Liver (tissue), 9 donors: Measurements from ENCODE around the gene NF1. TPM values are rescaled to one million over a fixed set of nuclear protein-coding genes. Genes with fewer than 3 reads are reported as not detected.

Experiments
- DNase-seq: peaks from one replicate; pipeline ENCODE4 v3.0.0-alpha.2; 2017; ENCODE audit warnings: low spot score
- H3K27ac ChIP-seq, 2 donors: one replicate each; pipeline ENCODE4 v1.7.0; 2013; ENCODE audit warnings: inconsistent platforms in 2 of 2, low read length in 2 of 2, control low read depth in 1 of 2, low read depth in 1 of 2, mild to moderate bottlenecking in 1 of 2
- H3K27me3 ChIP-seq, 4 donors: one replicate each; pipeline versions ENCODE4 v1.6.1 to v1.7.0; 2013; ENCODE audit warnings: low read length in 3 of 4, inconsistent platforms in 1 of 4, mild to moderate bottlenecking in 1 of 4, moderate library complexity in 1 of 4; ENCODE audit not compliant: control insufficient read depth in 4 of 4, insufficient read depth in 4 of 4
- H3K36me3 ChIP-seq, 4 donors: one replicate each; pipeline versions ENCODE4 v1.6.1 to v1.7.0; 2013; ENCODE audit warnings: low read length in 3 of 4, mild to moderate bottlenecking in 3 of 4, low read depth in 1 of 4, moderate library complexity in 1 of 4; ENCODE audit not compliant: control insufficient read depth in 4 of 4, insufficient read depth in 3 of 4
- H3K4me1 ChIP-seq, 4 donors: one replicate each; pipeline versions ENCODE4 v1.6.1 to v1.7.0; 2013; ENCODE audit warnings: low read length in 3 of 4, mild to moderate bottlenecking in 3 of 4, moderate library complexity in 1 of 4; ENCODE audit not compliant: control insufficient read depth in 4 of 4, insufficient read depth in 4 of 4
- H3K4me3 ChIP-seq, 3 donors: one replicate each; pipeline versions ENCODE4 v1.6.1 to v1.7.0; 2013; ENCODE audit warnings: low read length in 3 of 3, control low read depth in 1 of 3, low read depth in 1 of 3, mild to moderate bottlenecking in 1 of 3
- H3K9ac ChIP-seq, 2 donors: one replicate each; pipeline ENCODE4 v1.7.0; 2013; ENCODE audit warnings: low read length in 2 of 2, mild to moderate bottlenecking in 2 of 2, moderate library complexity in 2 of 2, control low read depth in 1 of 2, low read depth in 1 of 2
- H3K9me3 ChIP-seq, 4 donors: one replicate each; pipeline versions ENCODE4 v1.6.1 to v1.7.0; 2013; ENCODE audit warnings: low read length in 3 of 4; ENCODE audit not compliant: control insufficient read depth in 4 of 4
- CTCF ChIP-seq: fragments of 150-350 bp; IDR thresholded peaks from 2 replicates; pipeline ENCODE4 v1.5.1; 2017; ENCODE audit warnings: improper control_type of control experiment, low read depth, low read length; ENCODE audit not compliant: missing input control
- EGR1 ChIP-seq, 2 donors: IDR thresholded peaks; 2 replicates each; pipeline ENCODE4 v1.6.1; 2016 to 2018; ENCODE audit warnings: antibody characterized with exemption in 2 of 2, low read depth in 2 of 2
- FOXA1 ChIP-seq: IDR thresholded peaks from 2 replicates; pipeline ENCODE4 v1.6.1; 2016; ENCODE audit warnings: antibody characterized with exemption
- FOXA2 ChIP-seq: IDR thresholded peaks from 2 replicates; pipeline ENCODE4 v1.6.1; 2016; ENCODE audit warnings: antibody characterized with exemption
- GABPA ChIP-seq, 2 donors: IDR thresholded peaks in 1 of 2; conservative IDR thresholded peaks in 1 of 2; 2 replicates each; pipeline ENCODE4 v1.6.1; 2016; ENCODE audit warnings: antibody characterized with exemption in 2 of 2, mild to moderate bottlenecking in 1 of 2, moderate library complexity in 1 of 2
- HNF4A ChIP-seq, 2 donors: conservative IDR thresholded peaks; 2 replicates each; pipeline ENCODE4 v1.6.1; 2016; ENCODE audit warnings: antibody characterized with exemption in 2 of 2, mild to moderate bottlenecking in 2 of 2
- HNF4G ChIP-seq: IDR thresholded peaks from 2 replicates; pipeline ENCODE4 v1.6.1; 2016; ENCODE audit warnings: antibody characterized with exemption
- JUND ChIP-seq, 2 donors: IDR thresholded peaks; 2 replicates each; pipeline ENCODE4 v1.6.1; 2016; ENCODE audit warnings: antibody characterized with exemption in 2 of 2
- NR2F2 ChIP-seq: IDR thresholded peaks from 2 replicates; pipeline ENCODE4 v1.6.1; 2016; ENCODE audit warnings: antibody characterized with exemption
- RAD21 ChIP-seq, 2 donors: IDR thresholded peaks; 2 replicates each; pipeline ENCODE4 v1.6.1; 2016; ENCODE audit warnings: antibody characterized with exemption in 2 of 2, mild to moderate bottlenecking in 2 of 2
- RXRA ChIP-seq, 2 donors: IDR thresholded peaks; 2 replicates each; pipeline ENCODE4 v1.6.1; 2017 to 2018; ENCODE audit warnings: antibody characterized with exemption in 2 of 2, mild to moderate bottlenecking in 1 of 2
- SP1 ChIP-seq: IDR thresholded peaks from 2 replicates; pipeline ENCODE4 v1.6.1; 2018; ENCODE audit warnings: antibody characterized with exemption, mild to moderate bottlenecking
- TAF1 ChIP-seq: conservative IDR thresholded peaks from 2 replicates; pipeline ENCODE4 v1.6.1; 2016; ENCODE audit warnings: antibody characterized with exemption, mild to moderate bottlenecking
- YY1 ChIP-seq: IDR thresholded peaks from 2 replicates; pipeline ENCODE4 v1.6.1; 2016; ENCODE audit warnings: antibody characterized with exemption, mild to moderate bottlenecking
- ZBTB33 ChIP-seq: IDR thresholded peaks from 2 replicates; pipeline ENCODE4 v1.6.1; 2016; ENCODE audit warnings: antibody characterized with exemption
- WGBS: extraction: QIAGEN DNeasy Blood & Tissue Kit; methylation state at CpG from one replicate; pipeline ENCODE4 v1.1.7; 2013; 5-methylcytosine and 5-hydroxymethylcytosine counted together
- polyA plus RNA-seq, 2 donors: library from polyadenylated mRNA; stranded (reverse) in 1 of 2; unstranded in 1 of 2; fragments of 200-250 nt in 1 of 2; fragments of >200 nt in 1 of 2; fragmentation: Nextera tagmentation in 1 of 2; extraction: Ambion mirVana in 1 of 2; gene quantifications; one replicate each; pipeline versions ENCODE4 v1.2.1 to v1.2.3, GENCODE V29; 2013 to 2015
- total RNA-seq, 2 donors: library from RNA; depleted of rRNA; stranded (reverse); fragments of >200 nt; gene quantifications; one replicate each; pipeline ENCODE4 v1.2.3, GENCODE V29; 2014
- TF ChIP-seq, protein P1 (sequence below): IDR thresholded peaks from 2 replicates; pipeline ENCODE4 v1.6.1; 2016; ENCODE audit warnings: antibody characterized with exemption, mild to moderate bottlenecking
- TF ChIP-seq, protein P2 (sequence below): IDR thresholded peaks from 2 replicates; pipeline ENCODE4 v1.6.1; 2016; ENCODE audit warnings: antibody characterized with exemption
- donor health status: healthy.
- donor health status: healthy.
- donor health status: healthy.
- donor health status: healthy.
- donor health status: healthy.

Gene NF1
- total and polyA plus RNA-seq, 4 donors = 4.6 to 42.6 (median 13.5) TPM

DNA sequence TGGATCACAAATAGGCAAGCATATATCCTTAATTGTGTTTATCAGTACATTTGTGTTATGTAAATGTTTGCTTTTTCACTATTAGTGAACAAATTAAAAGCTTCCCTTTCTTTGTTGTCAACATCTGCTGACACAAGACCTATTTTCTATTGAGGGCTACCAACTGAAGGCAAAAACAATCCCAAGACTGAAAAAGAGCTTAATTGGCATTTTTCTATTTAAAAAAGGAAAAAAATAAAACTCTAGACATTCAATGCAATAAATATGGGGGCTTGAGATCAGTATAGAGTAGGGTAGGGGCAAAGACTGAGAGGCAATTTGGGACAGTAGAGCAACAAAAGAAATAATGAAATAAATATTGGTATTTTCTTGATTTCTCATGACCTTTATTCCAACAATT lies 178.0 kb downstream of the NF1 start:
- H3K27me3 ChIP-seq = no peaks in the 10 kb centered on the region
- peaks cover 0 to 17% (median 8%) of the 10 kb centered on the region in 4 donors for H3K36me3 ChIP-seq
- no peak for TF ChIP-seq GABPA (IDR thresholded peaks at IDR 0.05 in 1 of 2, conservative IDR thresholded peaks at IDR 0.05 in 1 of 2)
- TF ChIP-seq FOXA1 = no peak
- TF ChIP-seq NR2F2 = no peak
- no peak for TF ChIP-seq JUND (IDR thresholded peaks at IDR 0.05)
- TF ChIP-seq, protein P1, sequence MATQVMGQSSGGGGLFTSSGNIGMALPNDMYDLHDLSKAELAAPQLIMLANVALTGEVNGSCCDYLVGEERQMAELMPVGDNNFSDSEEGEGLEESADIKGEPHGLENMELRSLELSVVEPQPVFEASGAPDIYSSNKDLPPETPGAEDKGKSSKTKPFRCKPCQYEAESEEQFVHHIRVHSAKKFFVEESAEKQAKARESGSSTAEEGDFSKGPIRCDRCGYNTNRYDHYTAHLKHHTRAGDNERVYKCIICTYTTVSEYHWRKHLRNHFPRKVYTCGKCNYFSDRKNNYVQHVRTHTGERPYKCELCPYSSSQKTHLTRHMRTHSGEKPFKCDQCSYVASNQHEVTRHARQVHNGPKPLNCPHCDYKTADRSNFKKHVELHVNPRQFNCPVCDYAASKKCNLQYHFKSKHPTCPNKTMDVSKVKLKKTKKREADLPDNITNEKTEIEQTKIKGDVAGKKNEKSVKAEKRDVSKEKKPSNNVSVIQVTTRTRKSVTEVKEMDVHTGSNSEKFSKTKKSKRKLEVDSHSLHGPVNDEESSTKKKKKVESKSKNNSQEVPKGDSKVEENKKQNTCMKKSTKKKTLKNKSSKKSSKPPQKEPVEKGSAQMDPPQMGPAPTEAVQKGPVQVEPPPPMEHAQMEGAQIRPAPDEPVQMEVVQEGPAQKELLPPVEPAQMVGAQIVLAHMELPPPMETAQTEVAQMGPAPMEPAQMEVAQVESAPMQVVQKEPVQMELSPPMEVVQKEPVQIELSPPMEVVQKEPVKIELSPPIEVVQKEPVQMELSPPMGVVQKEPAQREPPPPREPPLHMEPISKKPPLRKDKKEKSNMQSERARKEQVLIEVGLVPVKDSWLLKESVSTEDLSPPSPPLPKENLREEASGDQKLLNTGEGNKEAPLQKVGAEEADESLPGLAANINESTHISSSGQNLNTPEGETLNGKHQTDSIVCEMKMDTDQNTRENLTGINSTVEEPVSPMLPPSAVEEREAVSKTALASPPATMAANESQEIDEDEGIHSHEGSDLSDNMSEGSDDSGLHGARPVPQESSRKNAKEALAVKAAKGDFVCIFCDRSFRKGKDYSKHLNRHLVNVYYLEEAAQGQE = no peak
- H3K4me3 ChIP-seq = no peak overlapping the region
- peaks cover 0 to 11% (median 3%) of the 10 kb centered on the region in 4 donors for H3K4me1 ChIP-seq
- no peak for DNase-seq
- no peak overlapping the region for H3K27ac ChIP-seq
- no peak overlapping the region for H3K9ac ChIP-seq
- H3K9me3 ChIP-seq = no peaks in the 10 kb centered on the region

DNA sequence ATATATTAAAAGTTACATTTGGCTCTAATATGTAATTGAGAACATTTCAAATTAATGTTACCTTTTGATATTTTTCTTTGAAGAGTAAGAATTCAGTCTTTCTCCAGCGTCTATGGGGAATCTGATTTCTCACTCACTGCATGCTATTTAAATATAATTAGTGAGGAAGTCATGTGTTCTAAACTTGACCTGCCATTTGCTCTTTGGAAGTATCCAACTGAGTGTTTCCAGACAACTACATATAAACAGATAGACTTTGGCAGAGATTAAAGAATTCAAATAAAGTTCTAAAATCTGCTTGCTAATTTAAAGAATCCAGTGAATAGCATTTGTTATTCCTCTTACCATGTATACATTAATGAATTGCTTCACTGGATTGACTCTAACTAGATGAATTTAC lies 178.7 kb downstream of the NF1 start:
- peaks cover 0 to 11% (median 3%) of the 10 kb centered on the region in 4 donors for H3K4me1 ChIP-seq
- no peak overlapping the region for H3K4me3 ChIP-seq
- H3K9me3 ChIP-seq = no peaks in the 10 kb centered on the region
- no peak overlapping the region for H3K9ac ChIP-seq
- peaks cover 0 to 16% (median 9%) of the 10 kb centered on the region in 4 donors for H3K36me3 ChIP-seq
- WGBS = 86% methylated on average over 1 of the region's 1 CpG
- DNase-seq = no peak
- no peaks in the 10 kb centered on the region for H3K27me3 ChIP-seq
- TF ChIP-seq JUND (IDR thresholded peaks at IDR 0.05) = no peak
- TF ChIP-seq EGR1 (IDR thresholded peaks at IDR 0.05; ENCODE audit: low read depth in 2 of 2) = no peak
- TF ChIP-seq ZBTB33 = no peak
- TF ChIP-seq RXRA (IDR thresholded peaks at IDR 0.05) = no peak
- no peak for TF ChIP-seq TAF1
- TF ChIP-seq RAD21 (IDR thresholded peaks at IDR 0.05) = no peak
- no peak for TF ChIP-seq GABPA (IDR thresholded peaks at IDR 0.05 in 1 of 2, conservative IDR thresholded peaks at IDR 0.05 in 1 of 2)
- no peak for TF ChIP-seq NR2F2
- TF ChIP-seq YY1 = no peak
- no peak for TF ChIP-seq FOXA2
- no peak overlapping the region for H3K27ac ChIP-seq

GRCh38 chr17:31274252-31274651 lies 179.5 kb downstream of the NF1 start:
- WGBS = 58% methylated on average over 2 of the region's 2 CpGs
- no peak overlapping the region for H3K27ac ChIP-seq

More at GRCh38 chr17:31274252-31274651, 179.5 kb downstream of the NF1 start:
- Histone ChIP-seq H3K9ac (no peak overlapping the region), H3K27me3 (no peaks in the 10 kb centered on the region), H3K9me3 (no peaks in the 10 kb centered on the region), H3K4me3 (no peak overlapping the region), H3K4me1 (peaks cover 0 to 11% (median 2%) of the 10 kb centered on the region in 4 donors), H3K36me3 (peaks cover 0 to 12% (median 7%) of the 10 kb centered on the region in 4 donors)
- DNase-seq = no peak
- TF ChIP-seq EGR1 (IDR thresholded peaks at IDR 0.05; ENCODE audit: low read depth in 2 of 2) (no peak), HNF4A (conservative IDR thresholded peaks at IDR 0.05) (peak; percentile 31 to 32), RAD21 (IDR thresholded peaks at IDR 0.05) (peak; percentile 17 to 22), HNF4G (no peak), YY1 (peak; percentile 44), FOXA2 (peak; percentile 87), CTCF (no peak), FOXA1 (peak; percentile 77), SP1 (peak; percentile 30), GABPA (IDR thresholded peaks at IDR 0.05 in 1 of 2, conservative IDR thresholded peaks at IDR 0.05 in 1 of 2) (peak in 1 of 2 donors; percentile 42)
- TF ChIP-seq, protein P2, sequence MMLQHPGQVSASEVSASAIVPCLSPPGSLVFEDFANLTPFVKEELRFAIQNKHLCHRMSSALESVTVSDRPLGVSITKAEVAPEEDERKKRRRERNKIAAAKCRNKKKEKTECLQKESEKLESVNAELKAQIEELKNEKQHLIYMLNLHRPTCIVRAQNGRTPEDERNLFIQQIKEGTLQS = peak; percentile 53
- TF ChIP-seq, protein P1 = peak; percentile 36
